ENCODE data around the gene GABRB3.

The GABRB3 gene

DNA sequence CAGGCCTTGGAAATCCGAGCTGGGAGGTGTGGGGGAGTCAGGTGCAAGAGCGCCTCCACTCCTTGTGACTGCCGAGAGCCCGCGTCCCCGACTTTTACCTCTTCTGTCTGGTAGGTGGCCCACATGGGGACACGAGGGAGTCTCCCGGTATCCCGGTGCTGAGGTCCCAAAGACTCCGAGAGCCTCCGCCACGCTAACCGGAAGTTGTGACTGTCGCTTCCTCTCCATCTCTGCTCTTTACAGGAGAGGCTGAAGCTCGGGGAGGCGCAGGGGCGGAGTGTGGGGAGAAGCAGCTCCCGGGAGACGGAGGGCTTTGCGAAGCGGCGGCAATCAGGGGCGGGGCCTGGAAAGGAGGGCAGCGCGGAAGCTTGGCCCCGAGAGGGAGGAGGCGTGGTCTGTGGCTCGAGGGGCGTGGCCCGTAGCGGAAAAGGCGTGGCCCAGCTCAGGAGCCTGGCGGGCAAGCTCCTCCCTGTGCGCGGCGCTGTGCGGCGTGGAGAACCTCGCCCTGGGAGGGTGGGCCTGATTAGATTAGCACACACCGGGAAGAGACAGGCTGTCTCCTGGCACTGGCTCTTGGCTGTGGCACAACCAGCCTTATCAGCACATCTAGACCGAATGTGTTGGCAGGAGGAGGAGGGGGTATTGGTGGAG, 143.9 kb downstream of the GABRB3 start:
- peak in 1 of 2 donors; percentile 12 for DNase-seq (ENCODE audit: low read depth in 2 of 2)
- TF ChIP-seq, protein P1, sequence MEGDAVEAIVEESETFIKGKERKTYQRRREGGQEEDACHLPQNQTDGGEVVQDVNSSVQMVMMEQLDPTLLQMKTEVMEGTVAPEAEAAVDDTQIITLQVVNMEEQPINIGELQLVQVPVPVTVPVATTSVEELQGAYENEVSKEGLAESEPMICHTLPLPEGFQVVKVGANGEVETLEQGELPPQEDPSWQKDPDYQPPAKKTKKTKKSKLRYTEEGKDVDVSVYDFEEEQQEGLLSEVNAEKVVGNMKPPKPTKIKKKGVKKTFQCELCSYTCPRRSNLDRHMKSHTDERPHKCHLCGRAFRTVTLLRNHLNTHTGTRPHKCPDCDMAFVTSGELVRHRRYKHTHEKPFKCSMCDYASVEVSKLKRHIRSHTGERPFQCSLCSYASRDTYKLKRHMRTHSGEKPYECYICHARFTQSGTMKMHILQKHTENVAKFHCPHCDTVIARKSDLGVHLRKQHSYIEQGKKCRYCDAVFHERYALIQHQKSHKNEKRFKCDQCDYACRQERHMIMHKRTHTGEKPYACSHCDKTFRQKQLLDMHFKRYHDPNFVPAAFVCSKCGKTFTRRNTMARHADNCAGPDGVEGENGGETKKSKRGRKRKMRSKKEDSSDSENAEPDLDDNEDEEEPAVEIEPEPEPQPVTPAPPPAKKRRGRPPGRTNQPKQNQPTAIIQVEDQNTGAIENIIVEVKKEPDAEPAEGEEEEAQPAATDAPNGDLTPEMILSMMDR (IDR thresholded peaks at IDR 0.05; ENCODE audit: low read depth, low read length), result no peak

DNA sequence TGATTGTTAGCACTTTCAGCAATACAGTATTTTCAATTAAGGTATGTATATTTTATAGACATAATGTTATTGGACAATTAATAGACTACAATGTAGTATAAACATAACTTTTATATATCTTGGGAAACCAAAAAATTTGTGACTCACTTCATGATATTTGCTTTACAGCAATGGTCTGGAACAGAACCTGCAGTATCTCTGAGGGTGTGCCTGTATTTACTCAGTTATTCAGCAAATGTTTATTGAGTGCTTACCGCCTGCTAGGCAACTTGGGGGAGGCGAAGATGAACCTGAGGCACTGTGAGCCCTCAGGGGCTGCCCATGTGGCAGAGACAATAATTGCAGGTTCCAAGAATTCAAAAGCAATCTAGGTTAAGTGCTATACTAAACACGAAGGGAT, 144.8 kb downstream of the GABRB3 start:
- DNase-seq (ENCODE audit: low read depth in 2 of 2), result no peak
- H3K4me3 ChIP-seq (replicated peaks in 1 of 2; ENCODE audit: low read depth in 2 of 2, low read length in 2 of 2), result no peak overlapping the region

More for the DNA sequence above, 143.9 kb downstream of the GABRB3 start:
- no peak overlapping the region for H3K4me3 ChIP-seq (replicated peaks in 1 of 2; ENCODE audit: low read depth in 2 of 2, low read length in 2 of 2)

DNA sequence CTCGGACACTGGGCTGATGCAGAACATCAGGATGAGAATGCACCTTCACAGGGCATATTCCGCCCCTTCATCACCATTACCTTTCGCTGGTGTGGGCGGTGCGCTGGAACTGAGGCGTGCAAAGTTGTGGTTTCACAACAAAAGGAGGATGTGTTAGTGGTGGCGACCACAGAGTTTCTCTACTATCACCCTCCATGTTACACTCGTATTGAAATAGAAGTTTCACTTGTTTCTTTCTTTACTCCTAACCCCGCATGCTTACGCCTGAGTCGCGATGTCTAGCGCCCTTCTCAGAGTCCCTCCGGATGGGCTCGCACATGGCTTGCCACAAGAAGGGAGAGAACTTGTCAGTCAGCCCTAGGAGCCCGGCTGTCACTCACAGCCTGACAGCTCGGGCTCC, 148.7 kb downstream of the GABRB3 start:
- TF ChIP-seq, protein P1 (IDR thresholded peaks at IDR 0.05; ENCODE audit: low read depth, low read length), result no peak
- no peak for DNase-seq (ENCODE audit: low read depth in 2 of 2)
- H3K4me3 ChIP-seq (replicated peaks in 1 of 2; ENCODE audit: low read depth in 2 of 2, low read length in 2 of 2), result no peak overlapping the region

More for the DNA sequence above, 144.8 kb downstream of the GABRB3 start:
- TF ChIP-seq, protein P1 (IDR thresholded peaks at IDR 0.05; ENCODE audit: low read depth, low read length), result no peak

DNA sequence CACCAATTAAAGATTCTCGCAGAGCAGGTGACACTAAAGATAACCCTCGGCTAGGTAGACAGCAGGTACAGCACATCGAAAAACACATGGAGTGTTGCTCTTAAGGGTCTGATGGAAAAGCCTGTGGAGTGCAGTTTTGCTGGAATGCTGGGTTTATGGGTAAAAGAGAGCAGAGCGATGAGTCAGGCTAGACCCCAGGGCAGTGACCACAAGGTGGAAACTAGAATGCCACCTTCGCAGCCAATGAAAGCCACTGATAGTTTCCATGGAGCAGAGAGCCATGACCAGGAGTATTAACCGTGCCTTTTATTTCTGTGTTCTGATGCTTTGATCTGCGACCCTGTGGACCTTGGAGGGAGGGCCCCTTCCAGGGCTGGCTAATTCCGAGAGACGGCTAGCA, 149.8 kb downstream of the GABRB3 start:
- no peak for DNase-seq (ENCODE audit: low read depth in 2 of 2)
- no peak overlapping the region for H3K4me3 ChIP-seq (replicated peaks in 1 of 2; ENCODE audit: low read depth in 2 of 2, low read length in 2 of 2)
- TF ChIP-seq, protein P1 (IDR thresholded peaks at IDR 0.05; ENCODE audit: low read depth, low read length), result no peak

DNA sequence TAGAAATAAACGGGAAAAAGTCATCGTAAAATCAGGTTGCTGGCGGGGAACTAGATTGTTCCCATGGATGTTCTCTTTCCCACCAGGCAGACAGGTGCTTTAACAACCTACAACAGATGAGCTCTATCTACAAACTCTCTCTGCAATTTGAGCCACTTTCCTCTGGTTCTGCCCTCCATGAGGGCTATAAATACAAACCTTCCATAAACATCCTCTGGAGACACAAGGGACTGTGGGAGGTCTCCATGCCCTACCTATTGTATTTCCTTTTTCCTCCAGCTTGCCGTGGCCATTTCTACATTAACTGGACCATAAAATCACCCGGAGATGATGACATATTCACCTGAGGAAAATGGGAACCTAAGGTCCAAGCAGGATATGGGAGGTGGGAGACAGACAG, 151.1 kb downstream of the GABRB3 start:
- H3K4me3 ChIP-seq (replicated peaks in 1 of 2; ENCODE audit: low read depth in 2 of 2, low read length in 2 of 2), result no peak overlapping the region
- TF ChIP-seq, protein P1 (IDR thresholded peaks at IDR 0.05; ENCODE audit: low read depth, low read length), result no peak
- DNase-seq (ENCODE audit: low read depth in 2 of 2), result no peak

DNA sequence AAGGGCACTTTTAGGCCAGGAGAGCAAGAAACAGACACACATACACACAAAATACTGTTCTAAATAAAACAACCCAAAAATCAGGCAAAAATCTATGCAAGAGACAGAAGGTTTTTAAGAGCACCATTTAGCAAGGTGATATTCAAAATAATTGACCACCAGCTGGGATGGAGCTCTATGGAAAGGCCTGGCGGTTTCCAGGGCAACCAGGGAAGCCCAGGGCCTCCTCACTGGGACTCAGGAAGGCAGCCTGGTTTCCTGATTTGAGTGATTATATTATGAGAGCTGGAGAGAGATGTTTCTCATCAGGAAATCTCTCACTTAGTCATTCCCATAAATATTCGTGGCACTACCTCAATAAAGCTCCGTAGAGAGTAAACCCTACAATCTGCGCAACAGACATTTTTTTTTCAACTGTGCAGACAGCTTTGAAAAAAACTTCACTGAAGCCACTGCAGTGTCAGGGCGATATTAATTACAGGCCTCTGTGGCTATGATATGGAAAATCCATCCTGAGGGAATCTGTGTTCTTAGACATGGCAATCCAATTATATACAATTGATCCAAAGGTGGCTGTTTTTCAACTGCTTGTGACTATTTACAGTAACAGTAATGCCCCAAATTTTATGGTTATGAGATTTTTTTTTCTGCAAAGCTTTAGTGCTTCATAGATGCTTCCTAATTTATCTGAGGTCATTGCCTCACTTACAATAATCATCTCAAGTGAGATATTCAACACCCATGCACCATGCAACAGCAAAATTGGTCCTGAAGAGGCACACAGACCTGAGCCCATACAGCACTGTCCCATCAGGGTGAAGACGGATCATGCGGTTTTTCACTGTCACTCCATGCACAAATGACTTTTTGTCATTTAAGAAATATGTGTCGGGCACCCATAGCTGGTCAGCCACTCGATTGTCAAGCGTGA, 152.1 kb downstream of the GABRB3 start:
- no peak for DNase-seq (ENCODE audit: low read depth in 2 of 2)
- no peak overlapping the region for H3K4me3 ChIP-seq (replicated peaks in 1 of 2; ENCODE audit: low read depth in 2 of 2, low read length in 2 of 2)
- TF ChIP-seq, protein P1 (IDR thresholded peaks at IDR 0.05; ENCODE audit: low read depth, low read length), result no peak

All from cardiac fibroblast (primary cell).